ENCODE results near the gene TMEM254.

Gene TMEM254

GRCh38 chr10:80136134-80136571 lies 57.7 kb downstream of the TMEM254 start:
- ChIA-PET POLR2A (ENCODE audit: low non-redundant PET) (no interaction called here), CTCF (no interaction called here)
- H3K27ac ChIP-seq: peak overlapping the region; percentile 58
- TF ChIP-seq CTCF (conservative IDR thresholded peaks at IDR 0.05; ENCODE audit: low read depth): no peak
- DNase-seq (ENCODE audit: low spot score): no peak

- CTCF ChIA-PET: interaction anchor here (0.6 to 0.9 kb wide), 3 partner anchors 78 to 241 kb away, joined by 3 to 4 read pairs (median 4); no protein-coding TSS in a partner anchor
- no peak for TF ChIP-seq CTCF (conservative IDR thresholded peaks at IDR 0.05; ENCODE audit: low read depth)
- POLR2A ChIA-PET (ENCODE audit: low non-redundant PET): no interaction called here
- no peak for DNase-seq (ENCODE audit: low spot score)
- H3K27ac ChIP-seq: peak overlapping the region; percentile 58
These were observed 58.8 kb downstream of the TMEM254 start for GRCh38 chr10:80137031-80137862.

GRCh38 chr10:80137920-80138319 lies 59.5 kb downstream of the TMEM254 start:
- TF ChIP-seq CTCF (conservative IDR thresholded peaks at IDR 0.05; ENCODE audit: low read depth): no peak
- H3K27ac ChIP-seq: no peak overlapping the region
- DNase-seq (ENCODE audit: low spot score): no peak
- ChIA-PET POLR2A (ENCODE audit: low non-redundant PET) (no interaction called here), CTCF (interaction anchor here (0.6 to 0.9 kb wide), 3 partner anchors 79 to 240 kb away, joined by 3 to 4 read pairs (median 4); no protein-coding TSS in a partner anchor)

GRCh38 chr10:80139265-80139664 lies 60.8 kb downstream of the TMEM254 start:
- ChIA-PET POLR2A (ENCODE audit: low non-redundant PET) (no interaction called here), CTCF (no interaction called here)
- TF ChIP-seq CTCF (conservative IDR thresholded peaks at IDR 0.05; ENCODE audit: low read depth): no peak
- H3K27ac ChIP-seq: no peak overlapping the region
- no peak for DNase-seq (ENCODE audit: low spot score)

GRCh38 chr10:80140251-80140650 lies 61.8 kb downstream of the TMEM254 start:
- no peak for TF ChIP-seq CTCF (conservative IDR thresholded peaks at IDR 0.05; ENCODE audit: low read depth)

GRCh38 chr10:80141696-80142460 lies 63.4 kb downstream of the TMEM254 start:
- no peak overlapping the region for H3K27ac ChIP-seq
- DNase-seq (ENCODE audit: low spot score): no peak
- ChIA-PET POLR2A (ENCODE audit: low non-redundant PET) (no interaction called here), CTCF (interaction anchor here (1.3 to 1.6 kb wide), 2 partner anchors 59 to 83 kb away, joined by 3 to 4 read pairs; no protein-coding TSS in a partner anchor)
- no peak for TF ChIP-seq CTCF (conservative IDR thresholded peaks at IDR 0.05; ENCODE audit: low read depth)

More at GRCh38 chr10:80140251-80140650, 61.8 kb downstream of the TMEM254 start:
- ChIA-PET CTCF (no interaction called here), POLR2A (ENCODE audit: low non-redundant PET) (interaction anchor here (0.6 kb wide), 1 partner anchor 57 kb away, joined by 3 read pairs; no protein-coding TSS in a partner anchor)
- H3K27ac ChIP-seq: no peak overlapping the region
- no peak for DNase-seq (ENCODE audit: low spot score)

All from RWPE1 (cell line).